ENCODE measurements around the gene ATF7.

GRCh38 chr12:53510181-53510812 lies 115.9 kb downstream of the ATF7 start:
- TF ChIP-seq EZH2 (IDR thresholded peaks at IDR 0.05; ENCODE audit: insufficient read depth, poor library complexity, severe bottlenecking) (no peak), EZH2phosphoT487 (IDR thresholded peaks at IDR 0.05; ENCODE audit: insufficient read depth, low read depth) (no peak)

All from GM23248 (cell line).